Measurements from ENCODE around the gene C17orf75.

- no peak for TF ChIP-seq CTCF (IDR thresholded peaks at IDR 0.05; ENCODE audit: low read depth, low read length)
- no peak for TF ChIP-seq POLR2A (IDR thresholded peaks at IDR 0.05; ENCODE audit: extremely low read depth, insufficient read length)
Measured at GRCh38 chr17:32298721-32299579, 43.0 kb downstream of the C17orf75 start.
